ENCODE data around the gene SLC16A3. TPM values are rescaled to one million over a fixed set of nuclear protein-coding genes. Genes with fewer than 3 reads are reported as not detected.
A peak's percentile ranks its signal among the peaks of the same experiment; 100 is the strongest.

The SLC16A3 gene
- total RNA-seq, 1 donor = 44.6 TPM

GRCh38 chr17:82215095-82215971, 13.5 kb upstream of the SLC16A3 start:
- TF ChIP-seq, protein P1, sequence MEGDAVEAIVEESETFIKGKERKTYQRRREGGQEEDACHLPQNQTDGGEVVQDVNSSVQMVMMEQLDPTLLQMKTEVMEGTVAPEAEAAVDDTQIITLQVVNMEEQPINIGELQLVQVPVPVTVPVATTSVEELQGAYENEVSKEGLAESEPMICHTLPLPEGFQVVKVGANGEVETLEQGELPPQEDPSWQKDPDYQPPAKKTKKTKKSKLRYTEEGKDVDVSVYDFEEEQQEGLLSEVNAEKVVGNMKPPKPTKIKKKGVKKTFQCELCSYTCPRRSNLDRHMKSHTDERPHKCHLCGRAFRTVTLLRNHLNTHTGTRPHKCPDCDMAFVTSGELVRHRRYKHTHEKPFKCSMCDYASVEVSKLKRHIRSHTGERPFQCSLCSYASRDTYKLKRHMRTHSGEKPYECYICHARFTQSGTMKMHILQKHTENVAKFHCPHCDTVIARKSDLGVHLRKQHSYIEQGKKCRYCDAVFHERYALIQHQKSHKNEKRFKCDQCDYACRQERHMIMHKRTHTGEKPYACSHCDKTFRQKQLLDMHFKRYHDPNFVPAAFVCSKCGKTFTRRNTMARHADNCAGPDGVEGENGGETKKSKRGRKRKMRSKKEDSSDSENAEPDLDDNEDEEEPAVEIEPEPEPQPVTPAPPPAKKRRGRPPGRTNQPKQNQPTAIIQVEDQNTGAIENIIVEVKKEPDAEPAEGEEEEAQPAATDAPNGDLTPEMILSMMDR (IDR thresholded peaks at IDR 0.05; ENCODE audit: insufficient read depth, low read length) = no peak
- no peak overlapping the region for H3K4me3 ChIP-seq (ENCODE audit: low read depth, low read length)
- DNase-seq (ENCODE audit: low read depth) = no peak

- DNase-seq (ENCODE audit: low read depth) = no peak
- H3K4me3 ChIP-seq (ENCODE audit: low read depth, low read length) = no peak overlapping the region
- TF ChIP-seq, protein P1 (IDR thresholded peaks at IDR 0.05; ENCODE audit: insufficient read depth, low read length) = no peak
These were observed 12.9 kb upstream of the SLC16A3 start for GRCh38 chr17:82215972-82216300.

DNA sequence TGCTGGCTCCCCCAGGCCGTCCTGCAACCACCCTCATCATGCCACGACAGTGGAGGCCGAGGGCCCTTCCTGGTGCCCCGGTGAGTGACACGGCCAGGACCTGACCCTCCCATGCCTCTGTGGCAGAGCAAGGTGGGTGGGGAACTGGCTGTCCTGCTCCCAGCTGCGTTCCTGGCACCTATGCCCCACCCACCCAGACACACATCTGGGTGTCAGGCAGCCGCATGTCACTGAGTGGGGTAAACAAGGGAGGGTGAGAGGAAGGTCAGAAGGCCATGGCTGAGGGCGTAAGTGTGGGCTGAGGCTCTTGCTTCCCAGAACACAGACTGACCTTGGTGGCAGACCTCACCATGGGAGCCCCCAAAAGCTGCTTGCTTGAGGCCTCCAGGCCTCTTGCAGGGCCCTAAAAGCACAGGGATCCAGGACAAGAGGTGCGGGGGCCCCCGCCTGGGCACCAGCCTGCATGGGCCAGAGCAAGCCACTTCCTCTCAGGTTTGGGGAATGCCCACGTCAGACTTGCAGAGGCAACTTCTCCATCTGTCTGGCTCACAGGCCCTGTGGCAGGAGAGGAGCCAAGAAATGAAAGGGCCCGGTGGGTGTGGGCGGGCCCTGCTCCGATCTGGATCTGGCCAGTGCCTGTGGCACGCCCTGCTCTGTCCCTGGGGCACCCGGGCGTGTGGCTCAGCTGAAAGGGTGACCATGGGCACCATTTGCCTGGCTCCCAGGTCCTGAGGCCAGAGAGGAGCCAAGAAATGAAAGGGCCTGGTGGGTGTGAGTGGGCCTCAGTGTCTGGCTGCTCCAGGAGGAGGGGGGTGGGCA, 12.3 kb upstream of the SLC16A3 start:
- H3K4me3 ChIP-seq (ENCODE audit: low read depth, low read length) = no peak overlapping the region
- TF ChIP-seq, protein P1 (IDR thresholded peaks at IDR 0.05; ENCODE audit: insufficient read depth, low read length) = no peak
- peak; percentile 87 for DNase-seq (ENCODE audit: low read depth)

- TF ChIP-seq, protein P1 (IDR thresholded peaks at IDR 0.05; ENCODE audit: insufficient read depth, low read length) = no peak
- DNase-seq (ENCODE audit: low read depth) = no peak
- no peak overlapping the region for H3K4me3 ChIP-seq (ENCODE audit: low read depth, low read length)
These were observed 11.7 kb upstream of the SLC16A3 start for GRCh38 chr17:82217120-82217529.

DNA sequence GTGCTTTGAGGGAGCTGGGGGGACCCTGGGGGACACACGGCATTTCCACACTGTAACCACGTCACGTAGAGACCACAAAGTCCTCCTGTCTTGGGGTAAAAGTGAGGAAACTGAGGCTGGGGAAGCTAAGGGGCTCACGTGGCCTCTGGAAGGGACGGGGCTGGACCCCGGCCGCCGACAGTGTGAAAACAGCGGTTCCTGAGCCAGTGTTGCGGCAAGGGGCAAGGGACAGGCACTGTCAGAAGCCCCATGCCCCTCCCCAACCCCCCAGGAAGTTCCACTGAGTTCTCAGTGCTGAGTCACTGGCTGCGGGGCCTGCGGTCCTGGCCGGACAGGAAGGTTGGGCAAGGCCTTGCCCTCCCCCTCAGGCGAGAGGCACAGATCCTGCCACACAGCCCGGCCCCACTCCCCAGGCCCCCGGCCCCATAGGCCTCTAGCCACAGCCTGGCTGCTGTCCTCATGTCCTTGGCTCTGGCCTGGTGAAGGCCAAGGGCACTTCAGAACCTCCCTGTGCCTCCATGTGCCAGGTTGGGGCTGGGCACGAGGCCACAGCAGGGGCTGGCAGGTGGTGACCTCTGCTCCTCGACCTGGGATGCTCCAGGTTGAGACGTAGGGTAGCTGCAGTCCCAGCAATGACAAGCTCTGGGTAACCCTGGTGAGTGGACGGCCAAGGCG, 11.2 kb upstream of the SLC16A3 start:
- DNase-seq (ENCODE audit: low read depth) = peak; percentile 80
- H3K4me3 ChIP-seq (ENCODE audit: low read depth, low read length) = no peak overlapping the region
- TF ChIP-seq, protein P1 (IDR thresholded peaks at IDR 0.05; ENCODE audit: insufficient read depth, low read length) = no peak

GRCh38 chr17:82218349-82219075, 10.3 kb upstream of the SLC16A3 start:
- no peak for DNase-seq (ENCODE audit: low read depth)
- TF ChIP-seq, protein P1 (IDR thresholded peaks at IDR 0.05; ENCODE audit: insufficient read depth, low read length) = no peak
- H3K4me3 ChIP-seq (ENCODE audit: low read depth, low read length) = no peak overlapping the region

Measured in fibroblast of the aortic adventitia (primary cell).